ENCODE data around the gene SCN3B. TPM values are rescaled to one million over a fixed set of nuclear protein-coding genes. Genes with fewer than 3 reads are reported as not detected.

Gene SCN3B
- polyA plus RNA-seq, 1 donor (not counting 4 experiments of a cell fraction or from before 2014, with no cell fraction given), result 0.08 TPM

GRCh38 chr11:123585206-123585605 lies 69.2 kb downstream of the SCN3B start:
- H4K20me1 ChIP-seq (ENCODE audit: control insufficient read depth, extremely low read depth, insufficient read depth, low read length), result no peaks in the 10 kb centered on the region
- DNase-seq (ENCODE audit: low read depth, low spot score), result no peak
- TF ChIP-seq CTCF (optimal IDR thresholded peaks at IDR 0.05 in 1 of 3, IDR thresholded peaks at IDR 0.05 in 1 of 3, conservative IDR thresholded peaks at IDR 0.05 in 1 of 3; ENCODE audit: extremely low read depth in 1 of 3, insufficient read depth in 2 of 3, low read length in 3 of 3) (no peak), EZH2 (IDR thresholded peaks at IDR 0.05; ENCODE audit: low read length) (no peak)
- H3K9me3 ChIP-seq (ENCODE audit: control insufficient read depth, low read depth, low read length), result no peaks in the 10 kb centered on the region
- no peak overlapping the region for H3K4me2 ChIP-seq (ENCODE audit: control insufficient read depth, extremely low read depth, insufficient read depth, low read depth, low read length)
- no peak overlapping the region for H3K4me3 ChIP-seq (ENCODE audit: control insufficient read depth in 2 of 3, extremely low read depth in 1 of 3, insufficient read depth in 2 of 3, low read depth in 1 of 3, low read length in 3 of 3)
- no peaks in the 10 kb centered on the region for H3K4me1 ChIP-seq (ENCODE audit: control insufficient read depth, extremely low read depth, insufficient read depth, low read length)
- peaks cover 20% of the 10 kb centered on the region for H3K27me3 ChIP-seq (ENCODE audit: control insufficient read depth, extremely low read depth, insufficient read depth, low read length)
- H2AFZ ChIP-seq (ENCODE audit: control insufficient read depth, low read length), result no peak overlapping the region
- dilution Hi-C loops (cut with MboI; ENCODE audit: extremely low pct_ligation_motif_present, low sequenced_read_pairs), result no loop called here
- no peaks in the 10 kb centered on the region for H3K36me3 ChIP-seq (ENCODE audit: control insufficient read depth in 2 of 2, extremely low read depth in 1 of 2, insufficient read depth in 2 of 2, low read length in 2 of 2)
- FAIRE-seq, result no peak
- no peaks in the 10 kb centered on the region for H3K9me1 ChIP-seq (ENCODE audit: control insufficient read depth, extremely low read depth, insufficient read depth, low read length)
- no peak overlapping the region for H3K27ac ChIP-seq (ENCODE audit: control insufficient read depth, insufficient read depth, low read length)
- no peaks in the 10 kb centered on the region for H3K79me2 ChIP-seq (ENCODE audit: control insufficient read depth, insufficient read depth, low read length)
- H3K9ac ChIP-seq (ENCODE audit: control insufficient read depth, extremely low read depth, insufficient read depth, low read length), result no peak overlapping the region

GRCh38 chr11:123584737-123585136 lies 69.7 kb downstream of the SCN3B start:
- dilution Hi-C loops (cut with MboI; ENCODE audit: extremely low pct_ligation_motif_present, low sequenced_read_pairs), result no loop called here
- no peaks in the 10 kb centered on the region for H3K9me3 ChIP-seq (ENCODE audit: control insufficient read depth, low read depth, low read length)
- H3K9ac ChIP-seq (ENCODE audit: control insufficient read depth, extremely low read depth, insufficient read depth, low read length), result no peak overlapping the region
- no peak for FAIRE-seq
- H2AFZ ChIP-seq (ENCODE audit: control insufficient read depth, low read length), result no peak overlapping the region
- no peak overlapping the region for H3K4me2 ChIP-seq (ENCODE audit: control insufficient read depth, extremely low read depth, insufficient read depth, low read depth, low read length)
- no peaks in the 10 kb centered on the region for H3K4me1 ChIP-seq (ENCODE audit: control insufficient read depth, extremely low read depth, insufficient read depth, low read length)
- H4K20me1 ChIP-seq (ENCODE audit: control insufficient read depth, extremely low read depth, insufficient read depth, low read length), result no peaks in the 10 kb centered on the region
- H3K4me3 ChIP-seq (ENCODE audit: control insufficient read depth in 2 of 3, extremely low read depth in 1 of 3, insufficient read depth in 2 of 3, low read depth in 1 of 3, low read length in 3 of 3), result no peak overlapping the region
- H3K36me3 ChIP-seq (ENCODE audit: control insufficient read depth in 2 of 2, extremely low read depth in 1 of 2, insufficient read depth in 2 of 2, low read length in 2 of 2), result no peaks in the 10 kb centered on the region
- H3K27ac ChIP-seq (ENCODE audit: control insufficient read depth, insufficient read depth, low read length), result no peak overlapping the region
- no peaks in the 10 kb centered on the region for H3K79me2 ChIP-seq (ENCODE audit: control insufficient read depth, insufficient read depth, low read length)
- peaks cover 20% of the 10 kb centered on the region for H3K27me3 ChIP-seq (ENCODE audit: control insufficient read depth, extremely low read depth, insufficient read depth, low read length)
- H3K9me1 ChIP-seq (ENCODE audit: control insufficient read depth, extremely low read depth, insufficient read depth, low read length), result no peaks in the 10 kb centered on the region
- DNase-seq (ENCODE audit: low read depth, low spot score), result no peak
- no peak for TF ChIP-seq CTCF (optimal IDR thresholded peaks at IDR 0.05 in 1 of 3, IDR thresholded peaks at IDR 0.05 in 1 of 3, conservative IDR thresholded peaks at IDR 0.05 in 1 of 3; ENCODE audit: extremely low read depth in 1 of 3, insufficient read depth in 2 of 3, low read length in 3 of 3)
- no peak for TF ChIP-seq EZH2 (IDR thresholded peaks at IDR 0.05; ENCODE audit: low read length)
